GM23338 (cell line): ENCODE measurements around the gene ERFE.

ENCODE experiments used
- CREB1 ChIP-seq: fragments of 250-450 bp; sonication (Bioruptor Pico); IDR thresholded peaks from 2 replicates; pipeline ENCODE4 v1.5.0; 2020; ENCODE audit warnings: low read depth, mild to moderate bottlenecking, moderate library complexity
- EZH2 ChIP-seq: fragments of 200-600 bp; sonication (generic); IDR thresholded peaks from one replicate; pipeline ENCODE4 v1.8.0; 2017; ENCODE audit warnings: antibody characterized with exemption, mild to moderate bottlenecking, low read depth; ENCODE audit not compliant: unreplicated experiment
- EZH2phosphoT487 ChIP-seq: fragments of 200-600 bp; sonication (generic); IDR thresholded peaks from one replicate; pipeline ENCODE4 v1.8.1; 2018; ENCODE audit warnings: antibody characterized with exemption; ENCODE audit not compliant: unreplicated experiment
- JUNB ChIP-seq: IDR thresholded peaks from one replicate; pipeline ENCODE4 v1.6.1; 2016; ENCODE audit warnings: antibody characterized with exemption; ENCODE audit not compliant: unreplicated experiment
- POLR2AphosphoS5 ChIP-seq: IDR thresholded peaks from 2 replicates; pipeline ENCODE4 v1.6.1; 2016; ENCODE audit warnings: antibody characterized with exemption, low read depth
- TF ChIP-seq, protein P1 (sequence below), 2 experiments: fragments of 200-600 bp in 1 of 2; sonication (generic) in 1 of 2; conservative IDR thresholded peaks; 2 replicates each; pipeline versions ENCODE4 v1.5.1 to v1.6.1; 2016 to 2017; ENCODE audit warnings: antibody characterized with exemption in 2 of 2, low read depth in 2 of 2, mild to moderate bottlenecking in 2 of 2, moderate library complexity in 1 of 2
- TF ChIP-seq, protein P2 (sequence below): IDR thresholded peaks from one replicate; pipeline ENCODE4 v1.6.1; 2018; ENCODE audit warnings: antibody characterized with exemption; ENCODE audit not compliant: unreplicated experiment
- TF ChIP-seq, protein P3 (sequence below): IDR thresholded peaks from 2 replicates; pipeline ENCODE4 v1.6.1; 2016; ENCODE audit warnings: antibody characterized with exemption

DNA sequence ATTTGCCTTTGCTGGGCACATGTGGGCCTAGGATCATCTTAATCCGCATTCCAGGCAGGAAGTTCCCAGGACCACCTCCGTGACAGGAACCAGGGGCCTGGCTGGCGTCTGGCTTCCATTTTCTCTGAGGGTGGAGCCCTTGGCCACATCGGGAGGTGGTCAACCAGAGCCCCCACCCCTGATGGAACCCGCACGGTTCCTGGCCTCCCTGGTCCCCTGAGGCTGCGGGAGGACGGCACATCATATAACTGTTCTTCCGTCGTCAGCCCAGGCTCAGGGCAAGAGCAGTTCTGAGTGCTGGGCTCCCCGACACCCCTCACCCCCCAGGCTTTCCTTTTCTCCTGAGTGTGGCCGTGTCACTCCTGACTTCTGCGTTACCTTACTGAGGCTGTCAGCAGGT, 45.2 kb upstream of the ERFE start:
- TF ChIP-seq, protein P1, sequence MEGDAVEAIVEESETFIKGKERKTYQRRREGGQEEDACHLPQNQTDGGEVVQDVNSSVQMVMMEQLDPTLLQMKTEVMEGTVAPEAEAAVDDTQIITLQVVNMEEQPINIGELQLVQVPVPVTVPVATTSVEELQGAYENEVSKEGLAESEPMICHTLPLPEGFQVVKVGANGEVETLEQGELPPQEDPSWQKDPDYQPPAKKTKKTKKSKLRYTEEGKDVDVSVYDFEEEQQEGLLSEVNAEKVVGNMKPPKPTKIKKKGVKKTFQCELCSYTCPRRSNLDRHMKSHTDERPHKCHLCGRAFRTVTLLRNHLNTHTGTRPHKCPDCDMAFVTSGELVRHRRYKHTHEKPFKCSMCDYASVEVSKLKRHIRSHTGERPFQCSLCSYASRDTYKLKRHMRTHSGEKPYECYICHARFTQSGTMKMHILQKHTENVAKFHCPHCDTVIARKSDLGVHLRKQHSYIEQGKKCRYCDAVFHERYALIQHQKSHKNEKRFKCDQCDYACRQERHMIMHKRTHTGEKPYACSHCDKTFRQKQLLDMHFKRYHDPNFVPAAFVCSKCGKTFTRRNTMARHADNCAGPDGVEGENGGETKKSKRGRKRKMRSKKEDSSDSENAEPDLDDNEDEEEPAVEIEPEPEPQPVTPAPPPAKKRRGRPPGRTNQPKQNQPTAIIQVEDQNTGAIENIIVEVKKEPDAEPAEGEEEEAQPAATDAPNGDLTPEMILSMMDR (conservative IDR thresholded peaks at IDR 0.05; ENCODE audit: low read depth in 2 of 2), result no peak
- TF ChIP-seq EZH2phosphoT487 (no peak), POLR2AphosphoS5 (no peak), EZH2 (no peak), CREB1 (no peak), JUNB (no peak)
- TF ChIP-seq, protein P2, sequence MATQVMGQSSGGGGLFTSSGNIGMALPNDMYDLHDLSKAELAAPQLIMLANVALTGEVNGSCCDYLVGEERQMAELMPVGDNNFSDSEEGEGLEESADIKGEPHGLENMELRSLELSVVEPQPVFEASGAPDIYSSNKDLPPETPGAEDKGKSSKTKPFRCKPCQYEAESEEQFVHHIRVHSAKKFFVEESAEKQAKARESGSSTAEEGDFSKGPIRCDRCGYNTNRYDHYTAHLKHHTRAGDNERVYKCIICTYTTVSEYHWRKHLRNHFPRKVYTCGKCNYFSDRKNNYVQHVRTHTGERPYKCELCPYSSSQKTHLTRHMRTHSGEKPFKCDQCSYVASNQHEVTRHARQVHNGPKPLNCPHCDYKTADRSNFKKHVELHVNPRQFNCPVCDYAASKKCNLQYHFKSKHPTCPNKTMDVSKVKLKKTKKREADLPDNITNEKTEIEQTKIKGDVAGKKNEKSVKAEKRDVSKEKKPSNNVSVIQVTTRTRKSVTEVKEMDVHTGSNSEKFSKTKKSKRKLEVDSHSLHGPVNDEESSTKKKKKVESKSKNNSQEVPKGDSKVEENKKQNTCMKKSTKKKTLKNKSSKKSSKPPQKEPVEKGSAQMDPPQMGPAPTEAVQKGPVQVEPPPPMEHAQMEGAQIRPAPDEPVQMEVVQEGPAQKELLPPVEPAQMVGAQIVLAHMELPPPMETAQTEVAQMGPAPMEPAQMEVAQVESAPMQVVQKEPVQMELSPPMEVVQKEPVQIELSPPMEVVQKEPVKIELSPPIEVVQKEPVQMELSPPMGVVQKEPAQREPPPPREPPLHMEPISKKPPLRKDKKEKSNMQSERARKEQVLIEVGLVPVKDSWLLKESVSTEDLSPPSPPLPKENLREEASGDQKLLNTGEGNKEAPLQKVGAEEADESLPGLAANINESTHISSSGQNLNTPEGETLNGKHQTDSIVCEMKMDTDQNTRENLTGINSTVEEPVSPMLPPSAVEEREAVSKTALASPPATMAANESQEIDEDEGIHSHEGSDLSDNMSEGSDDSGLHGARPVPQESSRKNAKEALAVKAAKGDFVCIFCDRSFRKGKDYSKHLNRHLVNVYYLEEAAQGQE, result no peak
- TF ChIP-seq, protein P3, sequence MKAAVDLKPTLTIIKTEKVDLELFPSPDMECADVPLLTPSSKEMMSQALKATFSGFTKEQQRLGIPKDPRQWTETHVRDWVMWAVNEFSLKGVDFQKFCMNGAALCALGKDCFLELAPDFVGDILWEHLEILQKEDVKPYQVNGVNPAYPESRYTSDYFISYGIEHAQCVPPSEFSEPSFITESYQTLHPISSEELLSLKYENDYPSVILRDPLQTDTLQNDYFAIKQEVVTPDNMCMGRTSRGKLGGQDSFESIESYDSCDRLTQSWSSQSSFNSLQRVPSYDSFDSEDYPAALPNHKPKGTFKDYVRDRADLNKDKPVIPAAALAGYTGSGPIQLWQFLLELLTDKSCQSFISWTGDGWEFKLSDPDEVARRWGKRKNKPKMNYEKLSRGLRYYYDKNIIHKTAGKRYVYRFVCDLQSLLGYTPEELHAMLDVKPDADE, result no peak
